ENCODE results near the gene RAB44. TPM values are rescaled to one million over a fixed set of nuclear protein-coding genes. Genes with fewer than 3 reads are reported as not detected.

Gene RAB44
- total RNA-seq, 1 experiment from 2014 or later: not detected

DNA sequence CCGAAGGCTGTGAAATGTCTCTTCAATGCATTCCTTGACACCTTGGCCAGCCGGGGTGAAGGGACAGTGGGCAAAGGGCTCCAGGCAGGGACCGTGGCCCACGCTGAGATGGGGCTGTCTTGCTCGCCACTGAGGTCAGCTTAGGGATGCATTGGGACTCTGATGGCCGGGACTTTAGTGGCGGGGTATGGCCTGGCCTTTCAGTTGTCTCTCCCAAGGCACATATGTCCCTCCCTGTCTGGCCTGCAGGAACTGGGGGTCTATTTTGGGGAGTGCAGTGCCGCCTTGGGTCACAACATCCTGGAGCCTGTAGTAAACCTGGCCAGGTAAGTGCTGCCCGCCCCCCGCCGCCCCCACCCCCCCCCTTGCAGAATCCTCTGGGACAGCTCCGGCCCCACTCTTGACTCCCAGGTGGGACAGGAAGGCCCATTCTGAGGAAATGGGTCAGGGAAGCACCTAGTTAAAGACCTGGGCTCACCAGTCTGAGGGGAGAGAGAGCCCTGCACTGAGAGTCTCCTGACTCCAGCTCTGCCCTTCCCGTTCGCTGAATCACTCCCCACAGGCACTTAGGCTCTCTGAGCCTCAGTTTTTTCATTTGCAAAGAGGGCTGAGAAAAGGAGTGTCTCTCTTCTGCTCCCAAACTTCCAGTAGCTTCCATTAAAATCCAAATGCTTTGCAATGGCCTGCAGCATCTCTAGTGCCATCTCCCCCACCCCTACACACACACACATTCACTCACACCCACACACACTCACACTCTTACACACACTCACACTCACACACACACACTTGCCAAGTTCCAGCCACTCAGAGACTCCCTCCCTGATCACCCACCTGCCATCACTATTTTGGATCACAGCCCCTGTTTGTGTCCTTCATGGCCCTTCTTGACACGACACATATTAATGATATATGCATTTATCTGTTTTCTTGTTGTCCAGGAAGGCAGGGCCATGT lies 33.1 kb downstream of the RAB44 start:
- H3K27ac ChIP-seq (ENCODE audit: insufficient read length, low read depth, low read length): no peak overlapping the region
- no peak overlapping the region for H2BK120ac ChIP-seq (ENCODE audit: low read depth, low read length, poor library complexity, severe bottlenecking)
- no peak overlapping the region for H3K14ac ChIP-seq (ENCODE audit: insufficient read depth, low read length)
- H3K4me2 ChIP-seq (ENCODE audit: insufficient read depth, insufficient read length, low read length): no peak overlapping the region
- DNase-seq: no peak
- no peak overlapping the region for H2BK15ac ChIP-seq (ENCODE audit: low read depth, low read length)
- H3K9me3 Mint-ChIP-seq: no peaks in the 10 kb centered on the region; a peak in 1 of 5 replicates
- H3K23me2 ChIP-seq (ENCODE audit: insufficient read length, low read depth, low read length, poor library complexity, severe bottlenecking): no peaks in the 10 kb centered on the region
- no peaks in the 10 kb centered on the region for H3K79me2 ChIP-seq (ENCODE audit: insufficient read depth, low read length)
- no peak overlapping the region for H3K27ac Mint-ChIP-seq
- H3K4me3 Mint-ChIP-seq: no peak overlapping the region
- WGBS (ENCODE audit: extremely low coverage, insufficient read length, low lambda C conversion rate): no CpG with 5 or more reads among the region's 15 CpGs
- no peaks in the 10 kb centered on the region for H3K79me1 ChIP-seq (ENCODE audit: insufficient read depth, low read depth, low read length, poor library complexity, severe bottlenecking)
- no peak overlapping the region for H3K9ac ChIP-seq (ENCODE audit: extremely low read depth, insufficient read length, low read length)
- peaks cover 10 to 18% of the 10 kb centered on the region in 2 experiments for H3K4me1 Mint-ChIP-seq
- no peaks in the 10 kb centered on the region for H3K36me3 Mint-ChIP-seq (ENCODE audit: insufficient read depth in 1 of 3, low read depth in 3 of 3)
- no peak overlapping the region for H3K23ac ChIP-seq (ENCODE audit: insufficient read length, low read depth, low read length)
- H4K91ac ChIP-seq (ENCODE audit: insufficient read length, low read depth, low read length): no peak overlapping the region
- peaks cover 19% of the 10 kb centered on the region for H3K27me3 Mint-ChIP-seq (ENCODE audit: low read depth)
- TF ChIP-seq, protein P1, sequence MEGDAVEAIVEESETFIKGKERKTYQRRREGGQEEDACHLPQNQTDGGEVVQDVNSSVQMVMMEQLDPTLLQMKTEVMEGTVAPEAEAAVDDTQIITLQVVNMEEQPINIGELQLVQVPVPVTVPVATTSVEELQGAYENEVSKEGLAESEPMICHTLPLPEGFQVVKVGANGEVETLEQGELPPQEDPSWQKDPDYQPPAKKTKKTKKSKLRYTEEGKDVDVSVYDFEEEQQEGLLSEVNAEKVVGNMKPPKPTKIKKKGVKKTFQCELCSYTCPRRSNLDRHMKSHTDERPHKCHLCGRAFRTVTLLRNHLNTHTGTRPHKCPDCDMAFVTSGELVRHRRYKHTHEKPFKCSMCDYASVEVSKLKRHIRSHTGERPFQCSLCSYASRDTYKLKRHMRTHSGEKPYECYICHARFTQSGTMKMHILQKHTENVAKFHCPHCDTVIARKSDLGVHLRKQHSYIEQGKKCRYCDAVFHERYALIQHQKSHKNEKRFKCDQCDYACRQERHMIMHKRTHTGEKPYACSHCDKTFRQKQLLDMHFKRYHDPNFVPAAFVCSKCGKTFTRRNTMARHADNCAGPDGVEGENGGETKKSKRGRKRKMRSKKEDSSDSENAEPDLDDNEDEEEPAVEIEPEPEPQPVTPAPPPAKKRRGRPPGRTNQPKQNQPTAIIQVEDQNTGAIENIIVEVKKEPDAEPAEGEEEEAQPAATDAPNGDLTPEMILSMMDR (conservative IDR thresholded peaks at IDR 0.05): no peak
- no peaks in the 10 kb centered on the region for H3K27me3 ChIP-seq (ENCODE audit: insufficient read depth, low read length)
- H3K18ac ChIP-seq (ENCODE audit: insufficient read length, low read depth, low read length): no peak overlapping the region
- no peak overlapping the region for H3T11ph ChIP-seq (ENCODE audit: low read length)
- H2BK12ac ChIP-seq (ENCODE audit: insufficient read length, low read depth, low read length): no peak overlapping the region
- no peak overlapping the region for H2BK20ac ChIP-seq (ENCODE audit: low read depth, low read length, poor library complexity, severe bottlenecking)
- no peak overlapping the region for H2AFZ ChIP-seq (ENCODE audit: low read length)
- no peaks in the 10 kb centered on the region for H4K20me1 ChIP-seq (ENCODE audit: control insufficient read depth, insufficient read depth, insufficient read length)
- H3K4ac ChIP-seq (ENCODE audit: low read depth, low read length): no peak overlapping the region
- no peak overlapping the region for H4K8ac ChIP-seq (replicated peaks; ENCODE audit: insufficient read length, low read depth, low read length)
- no peaks in the 10 kb centered on the region for H3K9me3 ChIP-seq (ENCODE audit: control insufficient read depth, low read depth, low read length)
- no peak overlapping the region for H2AK5ac ChIP-seq (ENCODE audit: insufficient read length, low read length)
- H3K4me1 ChIP-seq (ENCODE audit: insufficient read depth, low read length): no peaks in the 10 kb centered on the region; the same call in 1 of the 2 replicates
- no peak overlapping the region for H2BK5ac ChIP-seq (ENCODE audit: insufficient read length, low read length)
- no peak overlapping the region for H3K56ac ChIP-seq (ENCODE audit: insufficient read length, low read depth, low read length)
- no peak overlapping the region for H4K5ac ChIP-seq (ENCODE audit: insufficient read length, low read depth, low read length)
